Esophagus muscularis mucosa (tissue), 3 donors: ENCODE measurements around the gene SIGLEC12.

Experiments used
- POLR2A ChIP-seq: fragments of 450-650 bp; IDR thresholded peaks from one replicate; pipeline ENCODE4 v1.6.1; 2017; ENCODE audit warnings: antibody characterized with exemption, moderate library complexity, mild to moderate bottlenecking, low read depth
- TF ChIP-seq, protein P1 (sequence below), 3 experiments: fragments of 200-600 bp in 2 of 3; fragments of 450-650 bp in 1 of 3; sonication (generic) in 2 of 3; IDR thresholded peaks; one replicate each; pipeline ENCODE4 v1.5.1; 2017 to 2019; ENCODE audit warnings: antibody characterized with exemption in 3 of 3, mild to moderate bottlenecking in 2 of 3, moderate library complexity in 1 of 3

DNA sequence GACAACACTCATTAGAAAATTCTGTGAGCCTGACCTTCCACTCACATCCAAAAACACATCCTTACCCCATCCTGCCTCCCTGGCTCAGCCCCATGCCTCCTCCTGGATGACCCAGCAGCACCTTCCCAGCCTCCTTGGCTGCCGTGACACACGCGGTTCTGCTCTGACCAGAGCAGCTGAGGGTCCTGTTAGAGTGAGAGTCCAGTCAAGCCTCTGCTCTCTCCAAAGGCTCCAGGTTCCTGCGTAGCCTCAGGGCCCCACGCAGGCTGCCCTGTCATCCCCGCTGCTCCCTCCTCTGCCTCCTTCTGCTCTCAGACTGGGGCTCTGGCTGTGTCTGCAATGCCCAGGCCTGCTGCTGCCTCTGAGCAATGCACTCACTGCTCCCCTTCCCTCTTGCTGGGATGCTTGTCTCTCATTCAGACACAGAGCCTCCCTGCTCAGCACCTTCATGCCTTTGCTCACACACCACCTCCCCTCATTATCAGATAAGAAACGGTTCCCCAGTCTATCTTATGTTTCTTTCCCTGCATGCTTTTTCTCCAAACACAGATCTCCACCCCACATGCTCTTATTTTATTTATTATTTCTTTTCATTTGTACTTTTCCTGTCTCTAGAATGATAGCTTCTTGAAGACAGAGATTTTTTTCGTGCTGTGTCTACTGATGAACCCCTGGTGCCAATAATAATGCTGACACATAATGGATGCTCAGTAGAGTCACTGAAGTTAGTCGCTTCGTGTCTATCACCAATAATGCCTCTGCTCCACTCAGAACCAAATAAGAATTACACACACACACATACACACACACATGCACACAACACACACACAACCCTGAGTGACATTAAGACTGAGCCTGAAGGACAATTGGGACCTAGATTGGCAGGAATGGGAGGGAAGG lies 40.1 kb upstream of the SIGLEC12 start:
- no peak for TF ChIP-seq POLR2A
- TF ChIP-seq, protein P1, sequence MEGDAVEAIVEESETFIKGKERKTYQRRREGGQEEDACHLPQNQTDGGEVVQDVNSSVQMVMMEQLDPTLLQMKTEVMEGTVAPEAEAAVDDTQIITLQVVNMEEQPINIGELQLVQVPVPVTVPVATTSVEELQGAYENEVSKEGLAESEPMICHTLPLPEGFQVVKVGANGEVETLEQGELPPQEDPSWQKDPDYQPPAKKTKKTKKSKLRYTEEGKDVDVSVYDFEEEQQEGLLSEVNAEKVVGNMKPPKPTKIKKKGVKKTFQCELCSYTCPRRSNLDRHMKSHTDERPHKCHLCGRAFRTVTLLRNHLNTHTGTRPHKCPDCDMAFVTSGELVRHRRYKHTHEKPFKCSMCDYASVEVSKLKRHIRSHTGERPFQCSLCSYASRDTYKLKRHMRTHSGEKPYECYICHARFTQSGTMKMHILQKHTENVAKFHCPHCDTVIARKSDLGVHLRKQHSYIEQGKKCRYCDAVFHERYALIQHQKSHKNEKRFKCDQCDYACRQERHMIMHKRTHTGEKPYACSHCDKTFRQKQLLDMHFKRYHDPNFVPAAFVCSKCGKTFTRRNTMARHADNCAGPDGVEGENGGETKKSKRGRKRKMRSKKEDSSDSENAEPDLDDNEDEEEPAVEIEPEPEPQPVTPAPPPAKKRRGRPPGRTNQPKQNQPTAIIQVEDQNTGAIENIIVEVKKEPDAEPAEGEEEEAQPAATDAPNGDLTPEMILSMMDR (IDR thresholded peaks at IDR 0.05): no peak
